ENCODE measurements around the gene CDK14.

Gene CDK14

GRCh38 chr7:90574820-90575187, 21.3 kb upstream of the CDK14 start:
- no peaks in the 10 kb centered on the region for H3K36me3 ChIP-seq (ENCODE audit: insufficient read depth, low read length)
- no peaks in the 10 kb centered on the region for H4K20me1 ChIP-seq (ENCODE audit: insufficient read depth, low read length)
- H3K79me2 ChIP-seq (ENCODE audit: insufficient read depth, low read length), result no peaks in the 10 kb centered on the region
- TF ChIP-seq EZH2 (IDR thresholded peaks at IDR 0.05; ENCODE audit: borderline replicate concordance, low read depth, low read length, severe bottlenecking), result no peak
- TF ChIP-seq CTCF (IDR thresholded peaks at IDR 0.05; ENCODE audit: borderline replicate concordance, extremely low read depth, low read length, poor library complexity, severe bottlenecking), result no peak
- DNase-seq (no peak), ATAC-seq (ENCODE audit: insufficient read depth, low read depth) (no peak)
- H3K27ac ChIP-seq (ENCODE audit: low read length), result no peak overlapping the region
- H3K4me3 ChIP-seq (ENCODE audit: low read depth in 1 of 2, low read length in 2 of 2), result no peak overlapping the region
- H3K4me1 ChIP-seq (ENCODE audit: insufficient read depth, low read length), result no peaks in the 10 kb centered on the region
- no peak overlapping the region for H3K9ac ChIP-seq (ENCODE audit: low read depth, low read length)
- H3K27me3 ChIP-seq (ENCODE audit: insufficient read depth, low read length, poor library complexity), result no peaks in the 10 kb centered on the region
- no peaks in the 10 kb centered on the region for H3K9me3 ChIP-seq (ENCODE audit: insufficient read depth, low read length, severe bottlenecking)
- no peak overlapping the region for H2AFZ ChIP-seq (ENCODE audit: low read depth, low read length)
- H3K4me2 ChIP-seq (ENCODE audit: insufficient read depth, low read length), result no peak overlapping the region

GRCh38 chr7:90579181-90579688, 16.9 kb upstream of the CDK14 start:
- Histone ChIP-seq H2AFZ (ENCODE audit: low read depth, low read length) (no peak overlapping the region), H3K36me3 (ENCODE audit: insufficient read depth, low read length) (no peaks in the 10 kb centered on the region), H3K4me1 (ENCODE audit: insufficient read depth, low read length) (no peaks in the 10 kb centered on the region), H3K4me3 (ENCODE audit: low read depth in 1 of 2, low read length in 2 of 2) (no peak overlapping the region), H4K20me1 (ENCODE audit: insufficient read depth, low read length) (no peaks in the 10 kb centered on the region), H3K79me2 (ENCODE audit: insufficient read depth, low read length) (no peaks in the 10 kb centered on the region), H3K27me3 (ENCODE audit: insufficient read depth, low read length, poor library complexity) (no peaks in the 10 kb centered on the region), H3K4me2 (ENCODE audit: insufficient read depth, low read length) (no peak overlapping the region), H3K9me3 (ENCODE audit: insufficient read depth, low read length, severe bottlenecking) (no peaks in the 10 kb centered on the region), H3K9ac (ENCODE audit: low read depth, low read length) (no peak overlapping the region), H3K27ac (ENCODE audit: low read length) (no peak overlapping the region)
- DNase-seq (no peak), ATAC-seq (ENCODE audit: insufficient read depth, low read depth) (no peak)
- TF ChIP-seq CTCF (IDR thresholded peaks at IDR 0.05; ENCODE audit: borderline replicate concordance, extremely low read depth, low read length, poor library complexity, severe bottlenecking) (no peak), EZH2 (IDR thresholded peaks at IDR 0.05; ENCODE audit: borderline replicate concordance, low read depth, low read length, severe bottlenecking) (no peak)

- ATAC-seq (ENCODE audit: insufficient read depth, low read depth) (no peak), DNase-seq (no peak)
- Histone ChIP-seq H3K36me3 (ENCODE audit: insufficient read depth, low read length) (no peaks in the 10 kb centered on the region), H3K27me3 (ENCODE audit: insufficient read depth, low read length, poor library complexity) (no peaks in the 10 kb centered on the region), H3K79me2 (ENCODE audit: insufficient read depth, low read length) (no peaks in the 10 kb centered on the region), H3K27ac (ENCODE audit: low read length) (no peak overlapping the region), H3K9me3 (ENCODE audit: insufficient read depth, low read length, severe bottlenecking) (no peaks in the 10 kb centered on the region), H2AFZ (ENCODE audit: low read depth, low read length) (no peak overlapping the region), H3K9ac (ENCODE audit: low read depth, low read length) (no peak overlapping the region), H3K4me3 (ENCODE audit: low read depth in 1 of 2, low read length in 2 of 2) (no peak overlapping the region), H3K4me2 (ENCODE audit: insufficient read depth, low read length) (no peak overlapping the region), H3K4me1 (ENCODE audit: insufficient read depth, low read length) (no peaks in the 10 kb centered on the region), H4K20me1 (ENCODE audit: insufficient read depth, low read length) (no peaks in the 10 kb centered on the region)
- TF ChIP-seq CTCF (IDR thresholded peaks at IDR 0.05; ENCODE audit: borderline replicate concordance, extremely low read depth, low read length, poor library complexity, severe bottlenecking), result no peak
- TF ChIP-seq EZH2 (IDR thresholded peaks at IDR 0.05; ENCODE audit: borderline replicate concordance, low read depth, low read length, severe bottlenecking), result no peak
These were observed 16.1 kb upstream of the CDK14 start for GRCh38 chr7:90580051-90580450.

DNA sequence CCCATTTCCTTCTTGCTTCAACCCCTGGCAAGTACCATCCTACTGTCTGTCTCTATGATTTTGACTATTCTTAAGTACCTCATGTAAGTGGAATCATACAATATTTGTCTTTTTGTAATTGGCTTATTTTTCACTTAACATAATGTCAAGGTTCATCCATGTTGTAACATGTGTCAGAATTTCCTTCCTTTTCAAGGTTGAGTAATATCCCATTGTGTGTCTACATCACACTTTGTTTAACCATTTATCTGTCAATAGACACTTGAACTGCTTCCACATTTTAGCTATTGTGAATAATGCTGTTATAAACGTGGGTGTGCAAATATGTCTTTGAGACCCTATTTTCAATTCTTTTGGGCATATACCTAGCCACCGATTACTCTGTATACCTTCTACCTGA, 14.0 kb upstream of the CDK14 start:
- Histone ChIP-seq H3K79me2 (ENCODE audit: insufficient read depth, low read length) (no peaks in the 10 kb centered on the region), H3K27me3 (ENCODE audit: insufficient read depth, low read length, poor library complexity) (no peaks in the 10 kb centered on the region), H4K20me1 (ENCODE audit: insufficient read depth, low read length) (no peaks in the 10 kb centered on the region), H3K9me3 (ENCODE audit: insufficient read depth, low read length, severe bottlenecking) (no peaks in the 10 kb centered on the region), H3K9ac (ENCODE audit: low read depth, low read length) (no peak overlapping the region), H3K4me2 (ENCODE audit: insufficient read depth, low read length) (no peak overlapping the region), H3K36me3 (ENCODE audit: insufficient read depth, low read length) (no peaks in the 10 kb centered on the region), H3K4me1 (ENCODE audit: insufficient read depth, low read length) (no peaks in the 10 kb centered on the region), H2AFZ (ENCODE audit: low read depth, low read length) (no peak overlapping the region), H3K27ac (ENCODE audit: low read length) (no peak overlapping the region), H3K4me3 (ENCODE audit: low read depth in 1 of 2, low read length in 2 of 2) (no peak overlapping the region)
- no peak for TF ChIP-seq CTCF (IDR thresholded peaks at IDR 0.05; ENCODE audit: borderline replicate concordance, extremely low read depth, low read length, poor library complexity, severe bottlenecking)
- TF ChIP-seq EZH2 (IDR thresholded peaks at IDR 0.05; ENCODE audit: borderline replicate concordance, low read depth, low read length, severe bottlenecking), result no peak
- no peak for DNase-seq
- ATAC-seq (ENCODE audit: insufficient read depth, low read depth), result no peak

Measured in DND-41 (cell line).